Measurements from ENCODE around the gene SGIP1.

DNA sequence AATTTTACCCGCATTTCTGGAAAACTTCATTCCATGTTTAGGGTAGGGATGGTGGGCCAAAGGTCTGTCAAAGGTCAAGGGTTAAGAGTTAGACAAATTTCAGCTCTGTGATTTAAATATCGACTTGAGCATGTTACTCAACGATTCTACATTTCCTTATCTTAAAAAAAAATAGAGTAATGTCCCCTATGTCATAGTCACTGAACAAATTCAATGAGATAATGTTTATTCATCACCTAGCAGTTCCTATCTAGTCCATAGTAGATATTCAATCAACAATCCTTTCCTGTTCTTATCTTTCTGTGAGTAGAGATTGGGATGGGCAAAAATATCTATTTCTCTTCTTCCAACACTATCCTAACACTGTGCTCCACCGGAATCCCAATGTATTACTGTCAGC is 217.2 kb downstream of the SGIP1 start:
- TF ChIP-seq YY1 (IDR thresholded peaks at IDR 0.05; ENCODE audit: low read depth), result no peak
- no peak for TF ChIP-seq RAD21 (IDR thresholded peaks at IDR 0.05; ENCODE audit: low read depth)
- TF ChIP-seq TEAD4 (IDR thresholded peaks at IDR 0.05), result no peak
- no peak for TF ChIP-seq REST (IDR thresholded peaks at IDR 0.05; ENCODE audit: low read depth)
- TF ChIP-seq NFIC (IDR thresholded peaks at IDR 0.05), result no peak
- no peak for TF ChIP-seq CREB1 (IDR thresholded peaks at IDR 0.05; ENCODE audit: low read depth)
- no peak for TF ChIP-seq TCF12 (IDR thresholded peaks at IDR 0.05; ENCODE audit: low read depth)
- TF ChIP-seq USF1 (IDR thresholded peaks at IDR 0.05), result no peak
- TF ChIP-seq EP300 (IDR thresholded peaks at IDR 0.05; ENCODE audit: borderline replicate concordance), result no peak
- no peak for TF ChIP-seq TAF1 (IDR thresholded peaks at IDR 0.05; ENCODE audit: low read depth)
- no peak for TF ChIP-seq FOXM1 (IDR thresholded peaks at IDR 0.05; ENCODE audit: borderline replicate concordance, low read depth)
- no peak for TF ChIP-seq CEBPB (IDR thresholded peaks at IDR 0.05)
- TF ChIP-seq EGR1 (IDR thresholded peaks at IDR 0.05), result no peak
